HAP-1 (cell line): ENCODE results near the gene CMPK2.

Source experiments
- DNase-seq, 2 experiments: peaks; one replicate each; pipeline ENCODE4 v3.0.0-alpha.2; 2016 to 2020; ENCODE audit warnings: low spot score in 2 of 2
- H3K27me3 ChIP-seq: fragments of 250-450 bp; sonication (Bioruptor Pico); 2 replicates; pipeline ENCODE4 v1.5.1; 2020; ENCODE audit warnings: low read depth, mild to moderate bottlenecking, moderate library complexity
- H3K36me3 ChIP-seq: fragments of 250-450 bp; sonication (Bioruptor Pico); replicated peaks from 2 replicates; pipeline ENCODE4 v1.5.1; 2020; ENCODE audit warnings: mild to moderate bottlenecking
- H3K4me1 ChIP-seq: fragments of 250-450 bp; sonication (Bioruptor Pico); 2 replicates; pipeline ENCODE4 v1.5.1; 2020; ENCODE audit warnings: mild to moderate bottlenecking
- H3K4me3 ChIP-seq: fragments of 250-450 bp; sonication (Bioruptor Pico); 2 replicates; pipeline ENCODE4 v1.5.1; 2020; ENCODE audit warnings: mild to moderate bottlenecking, moderate library complexity
- H3K9me3 ChIP-seq: fragments of 250-450 bp; sonication (Bioruptor Pico); 2 replicates; pipeline ENCODE4 v1.5.1; 2020; ENCODE audit warnings: mild to moderate bottlenecking, moderate library complexity
- in situ Hi-C: fragments of 300-500 bp; cut with MboI; formaldehyde crosslinking; loops from 3 replicates; pipeline ENCODE4 v1.14.3; 2020; ENCODE audit warnings: low sequenced_read_pairs, inconsistent platforms, mixed read lengths

Gene CMPK2

GRCh38 chr2:6823111-6823510, 42.6 kb downstream of the CMPK2 start:
- Histone ChIP-seq H3K36me3 (no peaks in the 10 kb centered on the region), H3K4me3 (no peak overlapping the region), H3K4me1 (no peaks in the 10 kb centered on the region), H3K9me3 (no peaks in the 10 kb centered on the region), H3K27me3 (no peaks in the 10 kb centered on the region)
- in situ Hi-C loops: no loop called here
- no peak for DNase-seq

GRCh38 chr2:6822406-6822805, 43.3 kb downstream of the CMPK2 start:
- no peak overlapping the region for H3K4me3 ChIP-seq
- no peaks in the 10 kb centered on the region for H3K4me1 ChIP-seq
- no peaks in the 10 kb centered on the region for H3K36me3 ChIP-seq
- in situ Hi-C loops: no loop called here
- DNase-seq: no peak
- H3K27me3 ChIP-seq: no peaks in the 10 kb centered on the region
- no peaks in the 10 kb centered on the region for H3K9me3 ChIP-seq

DNA sequence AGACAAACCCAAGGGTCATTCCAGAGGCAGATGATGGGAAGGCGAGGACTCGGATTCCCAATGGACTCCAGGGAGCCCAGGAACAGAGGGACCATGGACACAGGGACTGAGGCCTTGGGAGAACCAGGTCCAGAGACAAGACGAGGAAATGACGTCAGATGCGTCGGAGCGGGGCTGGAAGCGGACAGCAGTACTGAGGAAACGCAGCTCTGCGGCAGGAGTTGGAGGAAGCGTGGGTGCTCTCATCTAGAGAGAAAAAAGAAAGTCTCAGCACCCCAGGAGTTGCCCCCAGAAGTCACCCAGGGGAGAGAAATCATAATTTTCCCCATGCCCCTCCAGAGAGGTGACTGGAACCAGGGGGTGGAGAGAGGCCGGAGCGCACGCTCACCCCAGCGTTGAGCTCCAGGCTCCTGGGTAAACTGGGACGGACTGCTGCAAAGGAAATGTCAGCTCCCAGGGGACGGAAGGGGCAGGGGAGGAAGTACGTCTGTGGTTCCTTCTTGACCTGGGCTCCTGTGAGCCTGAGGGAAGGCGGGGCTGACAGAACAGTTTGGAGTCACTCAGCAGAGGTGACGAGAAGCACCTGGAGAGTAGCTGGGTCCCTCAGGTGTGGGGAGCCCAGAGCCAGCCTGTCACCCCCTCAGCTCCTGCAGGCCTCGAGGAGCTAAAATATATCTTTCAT, 44.7 kb downstream of the CMPK2 start:
- Histone ChIP-seq H3K4me3 (no peak overlapping the region), H3K36me3 (no peaks in the 10 kb centered on the region), H3K9me3 (no peaks in the 10 kb centered on the region), H3K4me1 (no peaks in the 10 kb centered on the region), H3K27me3 (no peaks in the 10 kb centered on the region)
- no peak for DNase-seq
- in situ Hi-C loops: no loop called here

- DNase-seq: no peak
Observed at GRCh38 chr2:6820236-6820635, 45.5 kb downstream of the CMPK2 start.

GRCh38 chr2:6819668-6820067, 46.0 kb downstream of the CMPK2 start:
- Histone ChIP-seq H3K27me3 (no peaks in the 10 kb centered on the region), H3K4me3 (no peak overlapping the region), H3K4me1 (no peaks in the 10 kb centered on the region), H3K9me3 (no peaks in the 10 kb centered on the region), H3K36me3 (no peaks in the 10 kb centered on the region)
- in situ Hi-C loops: no loop called here
- DNase-seq: no peak

More at GRCh38 chr2:6820236-6820635, 45.5 kb downstream of the CMPK2 start:
- no peaks in the 10 kb centered on the region for H3K4me1 ChIP-seq
- no peaks in the 10 kb centered on the region for H3K27me3 ChIP-seq
- in situ Hi-C loops: no loop called here
- H3K36me3 ChIP-seq: no peaks in the 10 kb centered on the region
- no peak overlapping the region for H3K4me3 ChIP-seq
- H3K9me3 ChIP-seq: no peaks in the 10 kb centered on the region

GRCh38 chr2:6818012-6818411, 47.7 kb downstream of the CMPK2 start:
- in situ Hi-C loops: no loop called here
- Histone ChIP-seq H3K9me3 (no peaks in the 10 kb centered on the region), H3K36me3 (no peaks in the 10 kb centered on the region), H3K4me1 (no peaks in the 10 kb centered on the region), H3K27me3 (no peaks in the 10 kb centered on the region), H3K4me3 (no peak overlapping the region)
- DNase-seq: no peak

DNA sequence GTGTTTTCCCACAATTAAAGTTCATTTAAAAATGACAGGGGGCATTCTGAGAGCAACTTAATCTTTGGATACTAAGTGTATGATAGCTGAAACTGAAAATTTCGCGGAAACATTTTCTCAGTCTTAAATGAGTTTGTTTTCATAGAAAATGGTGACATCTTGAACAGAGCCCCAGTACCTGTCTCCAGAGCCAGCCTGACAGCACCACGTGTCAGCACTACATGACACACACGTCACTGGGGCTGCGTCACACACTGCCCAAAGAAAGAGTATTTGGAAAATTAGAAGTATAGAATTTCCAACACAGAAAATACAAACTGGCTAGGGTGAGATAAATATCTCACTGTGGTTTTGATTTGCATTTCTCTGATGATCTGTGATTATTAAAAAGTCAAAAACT, 50.8 kb downstream of the CMPK2 start:
- no peaks in the 10 kb centered on the region for H3K9me3 ChIP-seq
- no peaks in the 10 kb centered on the region for H3K36me3 ChIP-seq
- DNase-seq: no peak
- H3K27me3 ChIP-seq: no peaks in the 10 kb centered on the region
- no peak overlapping the region for H3K4me3 ChIP-seq
- H3K4me1 ChIP-seq: no peaks in the 10 kb centered on the region
- in situ Hi-C loops: no loop called here

- DNase-seq: no peak
- no peaks in the 10 kb centered on the region for H3K27me3 ChIP-seq
- in situ Hi-C loops: no loop called here
- H3K4me1 ChIP-seq: no peaks in the 10 kb centered on the region
- H3K9me3 ChIP-seq: no peaks in the 10 kb centered on the region
- no peaks in the 10 kb centered on the region for H3K36me3 ChIP-seq
- H3K4me3 ChIP-seq: no peak overlapping the region
Observed at GRCh38 chr2:6814312-6814711, 51.4 kb downstream of the CMPK2 start.

- Histone ChIP-seq H3K4me3 (no peak overlapping the region), H3K9me3 (no peaks in the 10 kb centered on the region), H3K4me1 (no peaks in the 10 kb centered on the region), H3K36me3 (no peaks in the 10 kb centered on the region), H3K27me3 (no peaks in the 10 kb centered on the region)
- DNase-seq: no peak
- in situ Hi-C loops: no loop called here
Observed at GRCh38 chr2:6813573-6813972, 52.1 kb downstream of the CMPK2 start.

GRCh38 chr2:6812857-6813530, 52.7 kb downstream of the CMPK2 start:
- Histone ChIP-seq H3K27me3 (no peaks in the 10 kb centered on the region), H3K36me3 (no peaks in the 10 kb centered on the region), H3K4me3 (no peak overlapping the region), H3K9me3 (no peaks in the 10 kb centered on the region), H3K4me1 (no peaks in the 10 kb centered on the region)
- no peak for DNase-seq
- in situ Hi-C loops: no loop called here

GRCh38 chr2:6810961-6811360, 54.7 kb downstream of the CMPK2 start:
- H3K4me3 ChIP-seq: no peak overlapping the region
- no peaks in the 10 kb centered on the region for H3K4me1 ChIP-seq
- no peaks in the 10 kb centered on the region for H3K9me3 ChIP-seq
- no peak for DNase-seq
- H3K36me3 ChIP-seq: no peaks in the 10 kb centered on the region
- in situ Hi-C loops: no loop called here
- H3K27me3 ChIP-seq: no peaks in the 10 kb centered on the region

- in situ Hi-C loops: no loop called here
- no peaks in the 10 kb centered on the region for H3K9me3 ChIP-seq
- no peak for DNase-seq
- H3K4me3 ChIP-seq: no peak overlapping the region
- H3K27me3 ChIP-seq: no peaks in the 10 kb centered on the region
- no peaks in the 10 kb centered on the region for H3K36me3 ChIP-seq
- H3K4me1 ChIP-seq: no peaks in the 10 kb centered on the region
Observed at GRCh38 chr2:6808426-6808825, 57.3 kb downstream of the CMPK2 start.

- H3K4me1 ChIP-seq: no peaks in the 10 kb centered on the region
- no peak for DNase-seq
- no peaks in the 10 kb centered on the region for H3K36me3 ChIP-seq
- H3K9me3 ChIP-seq: no peaks in the 10 kb centered on the region
- H3K27me3 ChIP-seq: no peaks in the 10 kb centered on the region
- in situ Hi-C loops: no loop called here
- no peak overlapping the region for H3K4me3 ChIP-seq
Observed at GRCh38 chr2:6806604-6807003, 59.1 kb downstream of the CMPK2 start.

DNA sequence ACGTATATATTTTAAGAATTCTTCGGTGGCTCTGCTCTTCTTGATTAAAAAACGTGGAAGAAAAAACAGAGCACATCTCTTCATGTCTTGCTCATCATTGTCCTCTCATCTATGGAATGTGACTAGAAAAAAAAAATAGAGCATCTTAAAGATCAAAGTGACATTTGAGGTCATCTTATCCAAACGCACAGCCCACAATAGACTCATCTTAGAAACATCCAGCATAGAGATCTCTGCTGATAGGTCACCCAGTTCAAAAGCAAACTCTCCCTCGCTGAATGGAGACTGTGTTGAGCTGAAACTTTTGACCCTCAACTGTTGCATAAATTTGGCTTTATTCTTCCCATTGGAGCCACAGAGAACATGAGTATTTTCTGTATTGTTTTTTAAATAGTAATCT, 65.2 kb downstream of the CMPK2 start:
- Histone ChIP-seq H3K36me3 (no peaks in the 10 kb centered on the region), H3K27me3 (no peaks in the 10 kb centered on the region), H3K4me1 (no peaks in the 10 kb centered on the region), H3K9me3 (no peaks in the 10 kb centered on the region), H3K4me3 (no peak overlapping the region)
- in situ Hi-C loops: no loop called here
- DNase-seq: no peak
